Measurements from ENCODE around the gene KCNJ15.

GRCh38 chr21:38249696-38250278 is 7.0 kb upstream of the KCNJ15 start:
- TF ChIP-seq CTCF (IDR thresholded peaks at IDR 0.05) (no peak), POLR2A (IDR thresholded peaks at IDR 0.05) (no peak), EP300 (IDR thresholded peaks at IDR 0.05) (no peak)
